Forelimb muscle (tissue), 1 donor: ENCODE results near the gene TMX2. TPM values are rescaled to one million over a fixed set of nuclear protein-coding genes. Genes with fewer than 3 reads are reported as not detected.
A peak's percentile ranks its signal among the peaks of the same experiment; 100 is the strongest.
"Not testable (repeated sequence)": the region's sequence is repeated elsewhere in the genome, so short reads cannot be mapped to it uniquely, and the experiment has no call there.

ENCODE experiments used
- DNase-seq: peaks from one replicate; pipeline ENCODE4 v3.0.0-alpha.2; 2013; ENCODE audit warnings: low read depth
- polyA plus RNA-seq: library from polyadenylated mRNA; unstranded; fragments of 120-200 nt; gene quantifications from one replicate; pipeline ENCODE4 v1.2.1, GENCODE V29; 2013; ENCODE audit not compliant: insufficient read length

The TMX2 gene, protein sequence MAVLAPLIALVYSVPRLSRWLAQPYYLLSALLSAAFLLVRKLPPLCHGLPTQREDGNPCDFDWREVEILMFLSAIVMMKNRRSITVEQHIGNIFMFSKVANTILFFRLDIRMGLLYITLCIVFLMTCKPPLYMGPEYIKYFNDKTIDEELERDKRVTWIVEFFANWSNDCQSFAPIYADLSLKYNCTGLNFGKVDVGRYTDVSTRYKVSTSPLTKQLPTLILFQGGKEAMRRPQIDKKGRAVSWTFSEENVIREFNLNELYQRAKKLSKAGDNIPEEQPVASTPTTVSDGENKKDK
- 53.8 TPM for polyA plus RNA-seq

DNA sequence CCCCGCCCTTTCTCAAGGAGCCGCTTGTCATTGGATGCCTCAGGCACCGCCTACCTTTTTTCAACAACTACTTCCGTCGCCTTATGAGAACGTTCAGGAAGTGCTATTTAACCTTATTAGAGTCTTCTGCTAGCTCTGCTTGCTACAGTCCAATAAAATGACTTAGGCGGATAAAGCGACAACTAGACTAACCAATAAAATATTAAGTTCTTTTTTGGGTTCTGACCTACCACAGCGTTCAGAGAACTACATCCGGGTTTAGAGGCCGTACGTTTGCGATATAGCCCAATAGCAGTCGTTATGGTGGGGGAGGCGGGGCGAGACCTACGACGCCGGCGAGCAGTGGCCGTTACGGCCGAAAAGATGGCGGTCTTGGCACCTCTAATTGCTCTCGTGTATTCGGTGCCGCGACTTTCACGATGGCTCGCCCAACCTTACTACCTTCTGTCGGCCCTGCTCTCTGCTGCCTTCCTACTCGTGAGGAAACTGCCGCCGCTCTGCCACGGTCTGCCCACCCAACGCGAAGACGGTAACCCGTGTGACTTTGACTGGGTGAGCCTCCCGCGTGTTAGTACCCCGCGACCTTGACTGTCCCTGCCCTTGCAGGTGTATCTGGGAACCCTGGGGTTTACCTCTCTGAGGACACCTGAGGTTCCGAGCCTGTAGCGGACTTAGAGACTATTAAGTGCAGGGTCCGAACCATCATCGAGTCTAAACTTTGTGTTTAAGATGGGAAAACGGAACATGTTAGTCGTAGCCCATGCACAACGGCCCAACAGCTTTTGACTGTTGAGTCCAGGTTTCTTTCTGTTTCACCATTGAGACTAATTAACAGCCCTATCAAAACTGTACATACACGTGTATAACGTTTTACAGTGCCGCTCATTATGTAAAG is at the start of gene TMX2:
TMX2 (plus strand) TSS at position 338 of the 895 bp plus-strand sequence; CDS start at position 364, 26 bp downstream.
- DNase-seq: peak; percentile 99

DNA sequence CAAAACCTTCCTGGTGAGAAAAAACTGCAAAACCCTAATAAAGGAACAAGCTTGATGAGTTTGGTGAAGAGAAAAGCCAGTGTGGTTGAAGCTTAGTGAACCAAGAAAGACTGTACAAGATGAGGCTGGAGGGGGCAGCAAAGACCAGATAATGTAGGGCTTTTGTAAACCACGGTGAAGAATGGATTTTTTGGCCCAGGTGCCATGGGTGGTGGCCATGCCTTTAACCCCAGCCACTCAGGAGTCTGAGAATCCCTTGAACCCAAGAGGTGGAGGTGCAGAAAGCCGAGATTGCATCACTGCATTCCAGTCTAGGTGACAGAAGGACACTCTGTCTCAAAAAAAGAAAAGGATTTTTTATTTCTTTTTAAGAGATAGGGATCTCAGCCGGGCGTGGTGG is 49.5 kb upstream of the TMX2 start:
- no peak for DNase-seq

DNA sequence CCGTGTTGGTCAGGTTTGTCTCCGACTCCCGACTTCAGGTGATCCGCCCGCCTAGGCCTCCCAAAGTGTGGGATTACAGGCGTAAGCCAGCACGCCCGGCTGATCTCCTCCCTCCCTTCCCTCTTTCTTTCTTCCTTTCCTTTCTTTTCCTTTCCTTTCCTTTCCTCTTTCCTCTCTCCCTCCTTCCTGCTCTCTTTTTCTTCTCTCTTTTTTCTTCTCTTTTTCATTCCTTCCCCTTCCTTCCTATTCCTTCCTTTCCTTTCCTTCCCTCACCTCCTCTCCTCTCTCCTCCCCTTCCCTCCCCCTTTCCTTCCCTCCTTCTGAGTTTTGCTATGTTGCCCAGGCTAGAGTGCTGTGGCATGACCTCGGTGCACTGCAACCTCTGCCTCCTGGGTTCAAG is 48.4 kb upstream of the TMX2 start:
- DNase-seq: no peak

DNA sequence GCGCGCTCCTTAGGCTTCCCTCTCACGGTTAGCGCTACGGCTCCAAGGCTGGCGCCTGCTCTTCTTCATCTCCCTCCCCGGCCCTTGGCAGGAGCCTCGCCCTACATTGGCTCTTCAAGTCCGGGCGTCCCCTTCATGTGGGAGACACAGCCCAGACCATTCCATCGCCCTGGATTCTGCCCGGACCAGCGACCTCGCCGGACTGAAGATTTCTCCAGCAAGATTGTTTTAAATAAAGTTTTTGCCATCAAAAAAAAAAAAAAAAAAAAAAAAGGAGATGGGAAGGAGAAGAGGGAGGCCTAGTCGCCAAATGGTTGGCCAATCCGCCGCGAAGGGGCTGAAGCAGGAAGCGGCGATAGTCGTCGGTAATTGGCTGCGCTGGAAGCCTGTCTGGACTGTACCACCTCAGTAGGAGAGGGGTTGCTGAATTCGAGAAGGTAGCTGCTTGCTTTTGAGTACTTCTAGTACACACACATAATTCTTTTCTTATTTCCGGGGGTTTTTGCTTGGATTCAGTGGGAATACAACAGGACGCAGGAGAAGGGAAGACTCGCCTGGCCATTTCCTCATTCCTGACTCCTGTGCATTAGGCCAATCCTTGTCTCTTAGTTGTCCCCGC is 45.2 kb upstream of the TMX2 start:
- peak; percentile 98 for DNase-seq

DNA sequence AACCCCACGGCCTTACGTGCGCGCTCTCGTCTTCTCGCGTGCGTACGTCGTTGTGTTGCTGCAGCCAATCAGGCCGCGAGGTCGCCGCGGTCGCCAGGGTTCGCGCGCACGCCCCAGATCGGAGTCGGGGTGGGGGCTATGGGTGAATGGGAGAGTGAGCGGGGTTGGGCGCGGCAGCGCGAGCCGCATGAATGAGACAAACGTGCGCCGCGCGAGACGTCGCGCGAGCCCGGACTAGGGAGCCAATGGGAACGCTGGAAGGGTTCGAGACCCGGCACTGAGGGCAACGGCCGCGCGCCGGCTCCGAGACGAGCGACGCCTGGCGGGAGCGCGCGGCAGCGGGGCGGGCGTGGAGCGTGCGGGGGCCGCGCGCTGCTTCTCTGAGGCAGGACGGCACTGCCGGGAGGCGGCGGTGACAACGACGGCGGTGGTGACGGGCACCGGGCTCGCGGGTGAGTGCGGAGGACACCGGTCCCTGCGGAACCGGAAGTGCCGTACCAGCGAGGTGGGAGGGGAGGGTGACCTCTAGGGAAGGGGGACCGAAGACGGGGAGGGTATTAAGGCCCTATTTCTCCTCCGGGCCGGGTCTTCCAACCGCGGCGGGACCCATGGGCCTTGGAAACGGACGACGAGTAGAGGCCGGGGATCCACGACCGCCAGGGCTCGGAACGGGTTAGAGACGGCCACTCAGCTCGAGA is 44.5 kb upstream of the TMX2 start, which contains the start of gene ZDHHC5:
ZDHHC5 (plus strand) TSS at position 379 of the 698 bp plus-strand sequence. CDS start 4,977 bp downstream, outside the sequence.
- DNase-seq: peak; percentile 96

DNA sequence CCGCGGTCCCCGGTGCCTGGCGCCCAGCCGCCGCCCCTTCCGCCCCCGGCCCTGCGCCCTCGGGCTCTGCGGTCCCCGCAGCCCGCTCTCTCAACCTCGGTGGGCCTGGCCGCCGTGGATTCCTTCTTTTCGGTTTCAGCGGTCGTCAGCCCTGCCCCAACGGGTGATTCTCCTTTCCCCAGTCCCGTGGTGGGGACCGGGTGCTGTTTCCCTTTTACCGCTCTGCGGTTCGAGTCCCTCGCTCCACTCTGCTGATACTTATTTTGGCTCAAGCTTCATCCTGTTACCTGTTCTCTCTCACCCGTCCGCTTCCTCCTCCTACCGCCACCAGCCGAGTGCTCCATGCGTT is 44.0 kb upstream of the TMX2 start:
- no peak for DNase-seq

DNA sequence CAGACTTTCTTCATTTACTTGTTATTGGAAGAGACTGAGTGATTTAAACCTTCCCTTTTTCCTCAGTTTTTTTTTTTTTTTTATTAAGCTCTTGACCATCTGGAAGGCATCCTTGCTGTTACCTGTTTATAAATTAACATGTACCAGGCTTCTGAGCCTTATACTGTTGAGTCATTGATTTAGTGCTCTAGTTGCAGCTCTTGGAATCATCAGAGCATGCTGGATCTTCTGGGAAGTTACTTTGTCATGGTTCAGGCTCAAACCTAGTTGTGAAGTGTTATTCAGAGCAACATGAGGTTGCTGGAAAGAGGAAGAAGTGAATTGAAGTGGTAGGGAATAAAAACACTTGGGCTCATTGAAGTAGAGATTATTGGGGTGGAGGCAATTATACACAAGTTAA is 38.1 kb upstream of the TMX2 start:
- no peak for DNase-seq

DNA sequence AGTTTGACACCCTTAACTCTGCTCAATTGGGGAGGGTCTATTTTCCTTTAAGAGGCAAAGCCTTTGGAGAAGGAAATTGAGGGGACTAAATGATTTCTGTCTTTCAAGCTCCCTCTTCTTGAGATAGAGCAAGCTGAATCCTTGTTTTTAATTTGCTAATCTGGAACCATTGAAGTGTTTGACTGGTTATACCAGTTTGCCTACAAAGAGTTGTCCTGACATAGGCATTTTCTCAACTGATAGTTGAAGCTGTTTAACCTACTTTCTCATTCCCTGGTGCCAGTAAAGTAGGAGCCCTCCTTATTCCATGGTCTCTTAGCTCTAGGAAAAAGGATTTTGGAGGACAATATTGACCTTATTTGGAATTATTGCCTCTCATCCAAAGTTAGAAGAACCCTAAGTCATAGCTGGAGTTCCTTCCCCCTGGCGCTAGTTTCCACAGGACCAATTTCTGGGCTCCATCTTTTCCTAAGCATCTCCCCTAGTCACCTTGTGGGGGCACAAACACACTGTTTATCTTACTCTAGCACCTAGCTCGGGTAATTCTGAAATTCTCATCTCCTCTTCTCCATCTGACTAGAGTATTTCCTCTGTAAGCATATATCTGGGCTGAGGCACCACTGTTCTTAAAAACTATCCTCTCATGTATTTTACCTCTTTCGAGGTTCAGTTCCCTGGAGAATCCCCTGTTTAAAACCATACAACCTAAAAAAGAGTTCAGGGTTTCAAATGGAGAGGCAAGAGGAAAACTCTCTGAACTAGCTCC is 37.0 kb upstream of the TMX2 start:
- no peak for DNase-seq

DNA sequence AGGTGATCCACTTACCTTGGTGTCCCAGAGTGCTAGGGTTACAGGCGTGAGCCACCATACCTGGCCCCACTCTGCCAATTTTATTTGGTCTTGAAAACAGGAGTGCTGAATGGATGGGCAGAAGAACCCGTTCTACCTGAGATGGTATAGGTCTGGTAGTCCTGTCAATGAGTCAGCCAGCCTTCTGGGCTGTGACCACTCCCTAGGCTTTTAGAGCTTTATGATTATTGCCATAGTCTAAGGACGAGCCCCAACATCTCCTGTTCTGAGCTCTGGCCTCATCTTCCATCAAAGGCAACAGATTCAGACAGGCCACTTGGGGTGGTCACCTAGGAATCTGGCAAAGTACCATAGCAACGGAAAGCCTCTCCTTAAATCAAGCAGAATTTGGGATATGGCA is 33.0 kb upstream of the TMX2 start:
- DNase-seq: no peak

DNA sequence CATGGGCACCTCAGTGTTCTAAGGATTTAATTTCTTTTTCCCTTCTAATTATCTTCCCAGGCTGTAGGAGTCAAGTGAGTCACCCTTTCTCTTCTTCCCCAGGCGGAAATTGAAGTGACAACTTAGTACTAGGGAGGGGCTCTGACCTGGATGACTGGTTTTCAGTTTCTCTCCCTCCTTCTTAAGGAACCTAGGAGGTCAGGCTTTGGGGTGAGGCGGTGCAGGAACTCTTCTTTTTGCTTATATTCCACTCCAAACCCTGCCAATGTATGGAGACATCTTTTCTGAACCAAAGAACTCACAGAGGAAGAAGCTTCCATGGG is 31.9 kb upstream of the TMX2 start:
- DNase-seq: no peak

DNA sequence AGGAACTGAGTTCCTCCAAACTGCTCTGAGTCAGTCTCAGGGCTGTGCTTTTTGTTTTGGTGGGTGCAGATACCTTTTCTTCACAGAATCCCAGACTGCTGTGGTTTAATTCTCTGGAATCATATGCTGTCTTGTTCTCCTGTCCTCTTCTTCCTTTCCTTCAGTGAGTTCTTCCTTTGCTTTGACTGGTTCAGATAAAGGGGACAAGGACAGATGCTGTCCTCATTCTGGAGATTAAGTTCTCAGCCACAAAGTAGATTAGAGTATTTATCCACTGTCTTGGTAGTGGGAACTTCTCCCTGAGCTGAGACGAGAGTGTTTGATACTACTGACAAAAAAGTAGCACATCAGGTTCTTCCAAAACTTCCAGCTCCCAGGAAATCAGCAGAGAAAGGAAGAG is 31.2 kb upstream of the TMX2 start:
- DNase-seq: no peak

DNA sequence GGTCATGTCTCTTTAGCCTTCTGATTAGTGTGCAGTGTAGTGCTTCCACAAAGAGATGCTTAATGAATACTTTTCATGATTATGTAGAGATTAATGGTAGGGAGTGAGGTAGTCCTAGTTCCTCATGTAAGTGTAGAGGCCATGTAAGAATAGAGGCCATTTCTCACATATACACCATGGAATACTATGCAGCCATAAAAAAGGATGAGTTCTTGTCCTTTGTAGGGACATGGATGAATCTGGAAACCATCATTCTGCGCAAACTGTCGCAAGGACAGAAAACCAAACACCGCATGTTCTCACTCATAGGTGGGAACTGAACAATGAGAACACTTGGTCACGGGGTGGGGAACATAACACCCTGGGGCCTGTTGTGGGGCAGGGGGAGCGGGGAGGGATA is 21.9 kb upstream of the TMX2 start:
- DNase-seq: not testable (repeated sequence)

DNA sequence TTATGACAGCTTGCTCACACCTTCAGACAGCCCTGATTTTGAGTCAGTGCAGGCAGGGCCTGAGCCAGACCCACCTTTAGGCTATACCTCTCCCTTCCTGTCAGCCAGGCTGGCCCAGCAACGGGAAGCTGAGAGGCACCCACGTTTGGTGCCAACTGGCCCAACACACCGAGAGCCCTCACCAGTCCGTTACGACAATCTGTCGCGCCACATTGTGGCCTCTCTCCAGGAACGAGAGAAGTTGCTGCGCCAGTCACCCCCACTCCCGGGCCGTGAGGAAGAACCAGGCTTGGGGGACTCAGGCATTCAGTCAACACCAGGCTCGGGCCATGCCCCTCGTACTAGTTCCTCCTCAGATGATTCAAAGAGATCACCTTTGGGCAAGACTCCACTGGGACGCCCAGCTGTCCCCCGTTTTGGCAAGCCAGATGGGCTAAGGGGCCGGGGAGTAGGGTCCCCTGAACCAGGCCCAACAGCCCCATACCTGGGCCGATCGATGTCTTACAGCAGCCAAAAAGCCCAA is 13.5 kb upstream of the TMX2 start:
- no peak for DNase-seq

DNA sequence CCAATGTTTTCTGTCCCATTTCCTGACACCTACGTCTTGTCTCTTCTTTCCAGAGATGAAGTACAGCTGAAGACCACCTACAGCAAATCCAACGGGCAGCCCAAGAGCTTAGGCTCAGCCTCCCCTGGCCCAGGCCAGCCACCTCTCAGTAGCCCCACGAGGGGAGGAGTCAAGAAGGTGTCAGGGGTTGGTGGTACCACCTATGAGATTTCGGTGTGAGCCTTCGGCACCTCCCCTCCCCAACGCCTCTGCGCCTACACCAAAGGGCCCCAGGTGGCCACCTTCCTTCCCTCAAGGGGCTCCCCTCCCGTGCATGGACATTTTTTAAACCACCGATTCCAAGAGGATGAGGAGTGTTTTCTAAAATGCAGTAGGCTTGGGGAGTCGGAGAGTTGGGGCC is 12.6 kb upstream of the TMX2 start:
- no peak for DNase-seq

DNA sequence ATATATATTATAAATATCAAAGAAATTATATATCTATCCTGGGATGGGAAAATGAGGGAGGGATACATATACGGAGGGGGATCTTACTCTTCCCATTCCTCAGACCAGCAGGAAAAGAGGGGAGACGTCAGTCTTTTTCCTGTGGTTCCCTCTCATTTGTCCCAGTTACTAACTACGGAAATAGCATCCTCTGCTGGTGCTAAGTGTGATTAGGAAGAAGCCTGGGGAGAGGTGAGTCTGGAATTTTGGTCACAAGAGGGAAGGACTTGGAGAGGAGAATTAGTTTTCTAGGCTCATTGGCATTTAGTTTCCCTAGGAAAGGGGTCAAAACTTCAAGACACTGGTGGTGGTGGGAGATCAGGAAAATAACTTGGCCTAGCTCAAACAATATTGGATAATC is 12.0 kb upstream of the TMX2 start:
- DNase-seq: no peak

DNA sequence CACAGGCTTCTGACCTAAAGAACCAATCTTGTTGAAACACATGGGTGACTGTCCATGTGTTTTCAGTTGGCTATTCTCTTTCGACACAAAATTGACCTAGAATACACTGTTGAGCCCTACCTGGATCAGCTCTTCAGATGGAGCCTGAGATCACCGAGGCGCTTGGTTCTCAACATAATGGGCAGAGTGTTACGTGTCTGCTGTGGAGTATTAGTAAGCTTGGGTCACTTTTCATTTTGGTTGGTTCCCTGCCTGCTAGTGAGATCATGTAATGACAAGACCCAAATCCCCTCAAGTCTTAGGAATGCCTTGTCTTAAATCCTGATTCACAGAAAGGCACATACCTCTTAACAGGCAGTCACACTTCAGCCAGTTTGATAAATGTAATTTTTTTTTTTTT is 9.1 kb upstream of the TMX2 start:
- DNase-seq: no peak

DNA sequence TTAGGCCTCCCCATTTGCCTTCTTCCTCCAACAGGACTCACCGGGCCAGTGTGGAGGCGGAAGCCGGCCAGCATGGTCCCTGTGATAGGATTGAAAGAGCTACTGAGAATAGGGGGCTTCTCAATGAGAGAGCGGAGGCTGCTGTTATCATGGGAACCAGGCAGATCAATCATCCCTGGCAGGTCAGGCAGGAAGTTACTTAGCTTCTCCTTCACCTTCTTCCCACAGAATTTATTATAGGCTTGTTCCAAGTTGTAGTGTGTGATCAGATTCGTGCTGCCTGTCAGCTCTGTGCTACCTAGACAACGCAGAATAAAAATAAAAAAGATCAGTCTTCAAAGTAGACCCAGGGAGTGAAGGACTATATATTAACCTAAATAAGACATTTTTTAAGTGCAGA is 7.5 kb upstream of the TMX2 start:
- DNase-seq: no peak

DNA sequence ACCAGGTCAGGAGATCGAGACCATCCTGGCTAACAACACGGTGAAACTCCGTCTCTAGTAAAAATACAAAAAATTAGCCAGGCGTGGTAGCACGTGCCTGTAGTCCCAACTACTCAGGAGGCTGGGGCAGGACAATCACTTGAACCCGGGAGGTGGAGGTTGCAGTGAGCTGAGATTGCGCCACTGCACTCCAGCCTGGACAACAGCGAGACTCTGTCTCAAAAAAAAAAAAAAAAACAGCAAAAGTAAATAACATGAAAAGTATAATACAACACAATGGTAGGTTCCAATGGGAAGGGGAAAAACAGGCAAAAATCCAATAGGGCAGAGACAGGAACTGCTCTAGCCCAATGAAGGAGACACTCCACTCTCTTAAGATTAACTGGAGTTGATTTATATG is 7.0 kb upstream of the TMX2 start:
- not testable (repeated sequence) for DNase-seq

DNA sequence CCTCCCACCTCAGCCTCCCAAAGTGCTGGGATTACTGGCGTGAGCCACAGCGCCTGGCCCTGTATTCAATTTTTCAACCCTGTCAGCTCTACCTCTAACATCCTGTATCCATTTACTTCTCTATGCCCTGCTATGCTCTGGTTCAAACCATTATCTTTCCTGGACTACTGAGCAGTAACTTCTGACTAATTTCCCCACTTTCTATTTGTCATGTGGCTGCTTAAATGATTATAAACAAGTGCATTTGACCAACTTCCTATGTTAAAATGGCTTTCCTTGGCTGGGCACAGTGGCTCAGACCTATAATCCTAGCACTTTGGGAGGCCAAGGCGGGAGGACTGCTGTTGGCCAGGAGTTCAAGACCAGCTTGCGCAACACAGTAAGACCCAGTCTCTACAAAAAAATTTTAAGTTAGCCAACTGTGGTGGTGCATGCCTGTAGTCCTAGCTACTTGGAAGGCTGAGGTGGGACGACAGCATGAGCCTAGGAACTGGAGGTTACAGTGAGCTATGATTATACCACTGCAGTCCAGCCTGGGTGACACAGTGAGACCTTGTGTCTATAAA is 2.5 kb upstream of the TMX2 start:
- no peak for DNase-seq

DNA sequence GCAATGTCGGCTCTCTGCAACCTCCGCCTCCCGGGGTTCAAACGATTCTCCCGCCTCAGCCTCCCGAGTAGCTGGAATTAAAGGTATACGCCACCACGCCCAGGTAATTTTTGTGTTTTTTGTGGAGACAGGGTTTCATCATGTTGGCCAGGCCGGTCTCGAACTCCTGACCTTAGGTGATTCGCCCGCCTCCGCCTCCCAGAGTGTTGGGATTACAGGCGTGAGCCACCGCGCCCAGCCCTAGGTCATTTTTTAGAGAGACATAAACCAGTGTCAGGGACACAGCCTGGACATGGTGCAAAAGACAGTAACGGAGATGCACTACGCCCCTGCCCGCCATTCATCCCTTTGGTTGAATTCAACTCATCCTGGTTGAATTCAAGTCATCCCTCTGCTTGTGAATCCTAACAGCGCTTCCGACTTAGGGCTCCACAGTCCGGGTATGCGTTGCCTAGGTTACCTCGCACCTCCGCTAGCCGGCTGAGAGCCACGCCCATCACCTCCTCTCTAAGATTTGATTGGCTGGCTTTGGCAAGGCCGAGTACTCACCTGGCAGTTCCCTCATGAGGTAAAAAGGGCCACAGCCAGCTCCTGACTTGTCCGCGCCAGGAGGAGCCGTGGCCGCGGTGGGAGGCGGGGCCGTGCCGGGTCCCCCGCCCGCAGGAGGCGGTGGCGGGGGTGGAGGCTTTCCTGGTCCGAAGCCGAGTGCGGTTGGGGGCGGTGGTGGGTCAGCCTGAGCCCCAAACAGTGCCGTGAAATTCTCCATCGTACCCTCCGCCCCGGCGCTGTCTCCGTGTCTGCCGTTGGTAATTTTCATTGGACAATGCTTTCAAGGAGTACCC is 758 bp upstream of the TMX2 start, which contains the start of gene MED19:
MED19 (minus strand) TSS at position 802 of the 842 bp plus-strand sequence; CDS start at position 766, 36 bp downstream.
- DNase-seq: peak; percentile 17
